ENCODE data around the gene CBR3.

DNA sequence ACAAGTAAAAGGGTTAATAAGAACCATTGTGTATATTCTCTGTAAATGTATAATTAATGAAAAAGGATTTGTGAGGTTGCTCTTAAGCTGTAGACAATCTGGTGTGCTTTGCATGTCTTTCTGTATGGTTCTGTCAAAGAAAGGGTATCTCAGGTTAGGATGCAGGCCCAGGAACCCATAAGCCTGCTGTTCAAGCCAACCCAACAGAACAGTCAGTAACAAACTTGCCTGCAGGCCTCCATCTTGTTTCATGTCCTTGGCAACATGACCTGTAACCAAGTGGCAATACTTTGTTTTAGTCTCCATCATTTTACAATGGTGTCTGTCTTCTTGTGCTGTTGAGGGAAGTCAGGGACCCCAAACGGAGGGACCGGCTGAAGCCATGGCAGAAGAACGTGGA lies 35.9 kb upstream of the CBR3 start:
- TF ChIP-seq, protein P1, sequence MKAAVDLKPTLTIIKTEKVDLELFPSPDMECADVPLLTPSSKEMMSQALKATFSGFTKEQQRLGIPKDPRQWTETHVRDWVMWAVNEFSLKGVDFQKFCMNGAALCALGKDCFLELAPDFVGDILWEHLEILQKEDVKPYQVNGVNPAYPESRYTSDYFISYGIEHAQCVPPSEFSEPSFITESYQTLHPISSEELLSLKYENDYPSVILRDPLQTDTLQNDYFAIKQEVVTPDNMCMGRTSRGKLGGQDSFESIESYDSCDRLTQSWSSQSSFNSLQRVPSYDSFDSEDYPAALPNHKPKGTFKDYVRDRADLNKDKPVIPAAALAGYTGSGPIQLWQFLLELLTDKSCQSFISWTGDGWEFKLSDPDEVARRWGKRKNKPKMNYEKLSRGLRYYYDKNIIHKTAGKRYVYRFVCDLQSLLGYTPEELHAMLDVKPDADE (IDR thresholded peaks at IDR 0.05): no peak
- TF ChIP-seq, protein P2, sequence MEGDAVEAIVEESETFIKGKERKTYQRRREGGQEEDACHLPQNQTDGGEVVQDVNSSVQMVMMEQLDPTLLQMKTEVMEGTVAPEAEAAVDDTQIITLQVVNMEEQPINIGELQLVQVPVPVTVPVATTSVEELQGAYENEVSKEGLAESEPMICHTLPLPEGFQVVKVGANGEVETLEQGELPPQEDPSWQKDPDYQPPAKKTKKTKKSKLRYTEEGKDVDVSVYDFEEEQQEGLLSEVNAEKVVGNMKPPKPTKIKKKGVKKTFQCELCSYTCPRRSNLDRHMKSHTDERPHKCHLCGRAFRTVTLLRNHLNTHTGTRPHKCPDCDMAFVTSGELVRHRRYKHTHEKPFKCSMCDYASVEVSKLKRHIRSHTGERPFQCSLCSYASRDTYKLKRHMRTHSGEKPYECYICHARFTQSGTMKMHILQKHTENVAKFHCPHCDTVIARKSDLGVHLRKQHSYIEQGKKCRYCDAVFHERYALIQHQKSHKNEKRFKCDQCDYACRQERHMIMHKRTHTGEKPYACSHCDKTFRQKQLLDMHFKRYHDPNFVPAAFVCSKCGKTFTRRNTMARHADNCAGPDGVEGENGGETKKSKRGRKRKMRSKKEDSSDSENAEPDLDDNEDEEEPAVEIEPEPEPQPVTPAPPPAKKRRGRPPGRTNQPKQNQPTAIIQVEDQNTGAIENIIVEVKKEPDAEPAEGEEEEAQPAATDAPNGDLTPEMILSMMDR (conservative IDR thresholded peaks at IDR 0.05; ENCODE audit: low read depth in 2 of 2): no peak

Measured in GM23338 (cell line).